Stimulated activated CD8-positive, alpha-beta memory T cell treated with anti-CD3 and anti-CD28 coated beads, Interleukin-12 subunit alpha, Interleukin-12 subunit beta, amount 100 ng/mL, for 24 hours (primary cell): ENCODE measurements around the gene CHMP4A.
"Not testable (repeated sequence)": the region's sequence is repeated elsewhere in the genome, so short reads cannot be mapped to it uniquely, and the experiment has no call there.

ENCODE experiments used
- DNase-seq: peaks from one replicate; pipeline ENCODE4 v3.0.0-alpha.2; 2020; ENCODE audit errors: extremely low read depth

Gene CHMP4A

GRCh38 chr14:24246765-24247212, 33.5 kb upstream of the CHMP4A start:
- no peak for DNase-seq

GRCh38 chr14:24245350-24245749, 32.1 kb upstream of the CHMP4A start:
- DNase-seq = not testable (repeated sequence)

GRCh38 chr14:24243336-24243836, 30.1 kb upstream of the CHMP4A start:
- no peak for DNase-seq

GRCh38 chr14:24241829-24242443, 28.6 kb upstream of the CHMP4A start:
- DNase-seq = peak; percentile 90

GRCh38 chr14:24240110-24240918, 27.0 kb upstream of the CHMP4A start:
- no peak for DNase-seq

GRCh38 chr14:24238527-24239037, 25.3 kb upstream of the CHMP4A start:
- DNase-seq = no peak

GRCh38 chr14:24238123-24238522, 24.8 kb upstream of the CHMP4A start:
- no peak for DNase-seq

- no peak for DNase-seq
Measured at GRCh38 chr14:24237463-24237955, 24.2 kb upstream of the CHMP4A start.

GRCh38 chr14:24236689-24237462, 23.6 kb upstream of the CHMP4A start:
- DNase-seq = no peak

GRCh38 chr14:24235804-24236688, 22.8 kb upstream of the CHMP4A start:
- no peak for DNase-seq

GRCh38 chr14:24234095-24235005, 21.1 kb upstream of the CHMP4A start:
- no peak for DNase-seq

- no peak for DNase-seq
Measured at GRCh38 chr14:24233538-24233866, 20.2 kb upstream of the CHMP4A start.

- DNase-seq = no peak
Measured at GRCh38 chr14:24232645-24233537, 19.6 kb upstream of the CHMP4A start, which contains the start of gene GMPR2. TSS of gene GMPR2 (plus strand) at chr14:24232929. CDS start at chr14:24233254, 325 bp downstream.

- peak; percentile 83 for DNase-seq
Measured at GRCh38 chr14:24232121-24232644, 18.9 kb upstream of the CHMP4A start, which contains the start of gene NEDD8. TSS of gene NEDD8 (minus strand) at chr14:24232367. CDS start at chr14:24232267, 100 bp downstream.

GRCh38 chr14:24231263-24232120, 18.2 kb upstream of the CHMP4A start:
- no peak for DNase-seq

- DNase-seq = no peak
Measured at GRCh38 chr14:24228902-24229301, 15.6 kb upstream of the CHMP4A start.

GRCh38 chr14:24226473-24226872, 13.2 kb upstream of the CHMP4A start:
- no peak for DNase-seq
